Astrocyte (in vitro differentiated cells and primary cell): ENCODE data around the gene CTBP1.

Source experiments
- EZH2 ChIP-seq: IDR thresholded peaks from 2 replicates; pipeline ENCODE4 v1.6.1; 2012; ENCODE audit warnings: mild to moderate bottlenecking, low read length, inconsistent platforms; ENCODE audit not compliant: insufficient read depth
- TF ChIP-seq, protein P1 (sequence below): IDR thresholded peaks from 2 replicates; pipeline ENCODE4 v1.5.1; 2011; ENCODE audit warnings: low read depth, mild to moderate bottlenecking, inconsistent platforms, low read length, moderate library complexity; ENCODE audit not compliant: insufficient read depth

GRCh38 chr4:1168191-1169101 is 80.5 kb downstream of the CTBP1 start:
- TF ChIP-seq, protein P1, sequence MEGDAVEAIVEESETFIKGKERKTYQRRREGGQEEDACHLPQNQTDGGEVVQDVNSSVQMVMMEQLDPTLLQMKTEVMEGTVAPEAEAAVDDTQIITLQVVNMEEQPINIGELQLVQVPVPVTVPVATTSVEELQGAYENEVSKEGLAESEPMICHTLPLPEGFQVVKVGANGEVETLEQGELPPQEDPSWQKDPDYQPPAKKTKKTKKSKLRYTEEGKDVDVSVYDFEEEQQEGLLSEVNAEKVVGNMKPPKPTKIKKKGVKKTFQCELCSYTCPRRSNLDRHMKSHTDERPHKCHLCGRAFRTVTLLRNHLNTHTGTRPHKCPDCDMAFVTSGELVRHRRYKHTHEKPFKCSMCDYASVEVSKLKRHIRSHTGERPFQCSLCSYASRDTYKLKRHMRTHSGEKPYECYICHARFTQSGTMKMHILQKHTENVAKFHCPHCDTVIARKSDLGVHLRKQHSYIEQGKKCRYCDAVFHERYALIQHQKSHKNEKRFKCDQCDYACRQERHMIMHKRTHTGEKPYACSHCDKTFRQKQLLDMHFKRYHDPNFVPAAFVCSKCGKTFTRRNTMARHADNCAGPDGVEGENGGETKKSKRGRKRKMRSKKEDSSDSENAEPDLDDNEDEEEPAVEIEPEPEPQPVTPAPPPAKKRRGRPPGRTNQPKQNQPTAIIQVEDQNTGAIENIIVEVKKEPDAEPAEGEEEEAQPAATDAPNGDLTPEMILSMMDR = no peak
- peak; percentile 17 for TF ChIP-seq EZH2
